H1 (cell line): ENCODE results near the gene PTPRT. TPM values are rescaled to one million over a fixed set of nuclear protein-coding genes. Genes with fewer than 3 reads are reported as not detected.

Experiments
- CTCF ChIA-PET: fragments of 300-600 bp; sonication (Branson Sonifier 250); formaldehyde crosslinking; loops from one replicate; lab custom pipeline; 2021; ENCODE audit not compliant: partially characterized antibody; lab: Charles Lee
- POLR2A ChIA-PET: fragments of 300-600 bp; sonication (Branson Sonifier 250); formaldehyde crosslinking; loops from one replicate; lab custom pipeline; 2021; ENCODE audit warnings: inconsistent platforms; ENCODE audit not compliant: partially characterized antibody; lab: Charles Lee
- DNase-seq, 2 experiments: peaks; one replicate each; pipeline versions ENCODE4 v3.0.0 to v3.0.0-alpha.2; 2010 to 2022; ENCODE audit warnings: low spot score in 2 of 2, low read depth in 1 of 2, mixed read lengths in 1 of 2
- FAIRE-seq: peaks from 2 replicates; lab custom pipeline; 2011; peaks lifted over from hg19 to GRCh38; lab: Jason Lieb, UNC
- H2AFZ ChIP-seq: 2 replicates; pipeline ENCODE4 v1.8.1; 2012; ENCODE audit warnings: low read length, inconsistent platforms
- H2AK5ac ChIP-seq: 2 replicates; pipeline ENCODE4 v1.6.1; 2013; ENCODE audit warnings: low read depth, low read length
- H2BK120ac ChIP-seq: replicated peaks from 2 replicates; pipeline ENCODE3; 2013; ENCODE audit warnings: low read depth, low read length, inconsistent platforms
- H2BK12ac ChIP-seq: 2 replicates; pipeline ENCODE4 v1.6.1; 2013; ENCODE audit warnings: low read depth, low read length
- H2BK15ac ChIP-seq: 2 replicates; pipeline ENCODE4 v1.6.1; 2013; ENCODE audit warnings: low read length
- H2BK20ac ChIP-seq: 2 replicates; pipeline ENCODE4 v1.6.1; 2013; ENCODE audit warnings: low read length
- H2BK5ac ChIP-seq: 2 replicates; pipeline ENCODE4 v1.6.1; 2013; ENCODE audit warnings: low read depth, low read length
- H3K14ac ChIP-seq: 2 replicates; pipeline ENCODE4 v1.6.1; 2013; ENCODE audit warnings: inconsistent platforms; ENCODE audit not compliant: insufficient read length
- H3K18ac ChIP-seq: 2 replicates; pipeline ENCODE4 v1.6.1; 2013; ENCODE audit warnings: low read length; ENCODE audit errors: extremely low read depth
- H3K23ac ChIP-seq: 2 replicates; pipeline ENCODE4 v1.6.1; 2013; ENCODE audit warnings: inconsistent platforms; ENCODE audit not compliant: insufficient read length
- H3K23me2 ChIP-seq: 2 replicates; pipeline ENCODE4 v1.6.1; 2013; ENCODE audit warnings: low read depth, low read length
- H3K27ac ChIP-seq: 2 replicates; pipeline ENCODE4 v1.6.1; 2011; ENCODE audit warnings: low read depth, low read length, inconsistent platforms
- H3K27me3 ChIP-seq, 4 experiments: replicated peaks in 1 of 4; 1 replicate in 1 of 4; 2 replicates in 3 of 4; pipeline versions ENCODE4 v1.6.1 to v1.8.1; 2011 to 2013; ENCODE audit warnings: low read length in 3 of 4, mild to moderate bottlenecking in 3 of 4, inconsistent platforms in 2 of 4, mixed read lengths in 2 of 4, moderate library complexity in 1 of 4; ENCODE audit not compliant: control insufficient read depth in 3 of 4, insufficient read depth in 3 of 4; ENCODE audit errors: extremely low read depth in 1 of 4
- H3K36me3 ChIP-seq, 4 experiments: 2 replicates each; pipeline versions ENCODE4 v1.6.1 to v1.8.1; 2011 to 2013; ENCODE audit warnings: mild to moderate bottlenecking in 4 of 4, low read length in 3 of 4, moderate library complexity in 2 of 4, control low read depth in 1 of 4, inconsistent platforms in 1 of 4; ENCODE audit not compliant: insufficient read depth in 4 of 4, control insufficient read depth in 2 of 4
- H3K4ac ChIP-seq: replicated peaks from 2 replicates; pipeline ENCODE3; 2013; ENCODE audit warnings: low read length, low read depth, mixed read lengths, inconsistent platforms; ENCODE audit not compliant: insufficient read length
- H3K4me1 ChIP-seq, 4 experiments: replicated peaks in 1 of 4; 1 replicate in 1 of 4; 2 replicates in 3 of 4; pipeline versions ENCODE4 v1.6.1 to v1.8.1; 2011 to 2013; ENCODE audit warnings: low read length in 3 of 4, inconsistent platforms in 2 of 4, mixed read lengths in 1 of 4; ENCODE audit not compliant: insufficient read depth in 4 of 4, control insufficient read depth in 3 of 4
- H3K4me2 ChIP-seq, 2 experiments: 2 replicates each; pipeline versions ENCODE4 v1.6.1 to v1.8.1; 2011 to 2013; ENCODE audit warnings: low read depth in 2 of 2, low read length in 2 of 2, control low read depth in 1 of 2, inconsistent platforms in 1 of 2, mild to moderate bottlenecking in 1 of 2; ENCODE audit not compliant: insufficient read depth in 1 of 2
- H3K4me3 ChIP-seq, 4 experiments: fragments of 200-600, 300-600 bp in 1 of 4; sonication (generic), shearing (Covaris generic), sonication (Bioruptor Twin) in 1 of 4; 2 replicates each; pipeline versions ENCODE4 v1.5.1 to v1.8.1; 2011 to 2016; ENCODE audit warnings: low read length in 4 of 4, low read depth in 3 of 4, control low read depth in 2 of 4, inconsistent platforms in 2 of 4, mild to moderate bottlenecking in 2 of 4, mixed read lengths in 1 of 4, moderate library complexity in 1 of 4; ENCODE audit not compliant: insufficient read depth in 2 of 4; ENCODE audit errors: extremely low read depth in 1 of 4
- H3K56ac ChIP-seq: replicated peaks from 2 replicates; pipeline ENCODE3; 2013; ENCODE audit warnings: low read depth, mild to moderate bottlenecking, mixed read lengths, low read length, inconsistent platforms; ENCODE audit not compliant: insufficient read length
- H3K79me1 ChIP-seq: 2 replicates; pipeline ENCODE4 v1.6.1; 2013; ENCODE audit warnings: low read depth, low read length, control low read depth
- H3K79me2 ChIP-seq, 2 experiments: 2 replicates each; pipeline versions ENCODE4 v1.6.1 to v1.8.1; 2012 to 2013; ENCODE audit warnings: low read length in 2 of 2, mild to moderate bottlenecking in 2 of 2, inconsistent platforms in 1 of 2; ENCODE audit not compliant: insufficient read depth in 2 of 2, control insufficient read depth in 1 of 2
- H3K9ac ChIP-seq, 4 experiments: replicated peaks in 1 of 4; 1 replicate in 1 of 4; 2 replicates in 3 of 4; pipeline versions ENCODE4 v1.6.1 to v1.8.1; 2011 to 2013; ENCODE audit warnings: low read depth in 3 of 4, low read length in 3 of 4, control low read depth in 2 of 4, mild to moderate bottlenecking in 2 of 4, moderate library complexity in 2 of 4, inconsistent platforms in 1 of 4; ENCODE audit errors: extremely low read depth in 1 of 4
- H3K9me3 ChIP-seq, 2 experiments: 2 replicates each; pipeline versions ENCODE4 v1.6.1 to v1.8.1; 2012 to 2013; ENCODE audit warnings: mild to moderate bottlenecking in 2 of 2, moderate library complexity in 2 of 2, control low read depth in 1 of 2, inconsistent platforms in 1 of 2, low read depth in 1 of 2, low read length in 1 of 2, mixed read lengths in 1 of 2; ENCODE audit not compliant: insufficient read depth in 2 of 2
- H4K20me1 ChIP-seq, 2 experiments: replicated peaks in 1 of 2; 2 replicates each; pipeline versions ENCODE3 to v1.8.1; 2011 to 2013; ENCODE audit warnings: inconsistent platforms in 2 of 2, low read length in 2 of 2, mild to moderate bottlenecking in 1 of 2; ENCODE audit not compliant: insufficient read depth in 2 of 2, control insufficient read depth in 1 of 2
- H4K5ac ChIP-seq: 2 replicates; pipeline ENCODE4 v1.6.1; 2013; ENCODE audit warnings: low read length, low read depth, mixed read lengths, inconsistent platforms; ENCODE audit not compliant: insufficient read length
- H4K8ac ChIP-seq: 2 replicates; pipeline ENCODE4 v1.8.0; 2013; ENCODE audit warnings: mild to moderate bottlenecking, moderate library complexity, low read length, inconsistent platforms; ENCODE audit not compliant: insufficient read depth; ENCODE audit errors: extremely low read depth
- H4K91ac ChIP-seq: replicated peaks from 2 replicates; pipeline ENCODE3; 2013; ENCODE audit warnings: low read length, mixed read lengths, inconsistent platforms; ENCODE audit not compliant: insufficient read length
- CBX5 ChIP-seq: fragments of 300-800, 300-1000 bp; sonication (generic); IDR thresholded peaks from 2 replicates; pipeline ENCODE4 v1.7.1; 2016; ENCODE audit warnings: antibody characterized with exemption, low read length, low read depth
- CEBPB ChIP-seq: IDR thresholded peaks from 2 replicates; pipeline ENCODE4 v1.6.1; 2012; ENCODE audit warnings: low read depth, low read length
- EGR1 ChIP-seq: IDR thresholded peaks from 2 replicates; pipeline ENCODE4 v1.6.1; 2011; ENCODE audit warnings: low read depth, low read length, borderline replicate concordance
- HDAC2 ChIP-seq, 2 experiments: fragments of 300-600 bp in 1 of 2; sonication (generic) in 1 of 2; IDR thresholded peaks; 2 replicates each; pipeline ENCODE4 v1.6.1; 2011 to 2012; ENCODE audit warnings: low read depth in 2 of 2, low read length in 2 of 2, mild to moderate bottlenecking in 2 of 2, moderate library complexity in 2 of 2, borderline replicate concordance in 1 of 2, inconsistent platforms in 1 of 2
- JUND ChIP-seq: IDR thresholded peaks from 2 replicates; pipeline ENCODE4 v1.6.1; 2011; ENCODE audit warnings: mild to moderate bottlenecking, improper control_type of control experiment, low read length
- NANOG ChIP-seq: IDR thresholded peaks from 2 replicates; pipeline ENCODE4 v1.6.1; 2011; ENCODE audit warnings: low read length, low read depth, mild to moderate bottlenecking, inconsistent platforms; ENCODE audit not compliant: insufficient read depth, poor library complexity, severe bottlenecking
- PHF8 ChIP-seq: fragments of 200-600 bp; sonication (generic); conservative IDR thresholded peaks from 2 replicates; pipeline ENCODE4 v1.7.1; 2012; ENCODE audit warnings: low read depth, mild to moderate bottlenecking, inconsistent platforms, low read length, moderate library complexity
- RBBP5 ChIP-seq: IDR thresholded peaks from 2 replicates; pipeline ENCODE4 v1.7.1; 2012; ENCODE audit warnings: low read depth, mild to moderate bottlenecking, inconsistent platforms, low read length, moderate library complexity, borderline replicate concordance
- RFX5 ChIP-seq: IDR thresholded peaks from 2 replicates; pipeline ENCODE4 v1.6.1; 2011; ENCODE audit warnings: low read depth, low read length, improper control_type of control experiment, borderline replicate concordance
- TAF1 ChIP-seq: IDR thresholded peaks from 2 replicates; pipeline ENCODE4 v1.6.1; 2011; ENCODE audit warnings: mild to moderate bottlenecking, low read depth, low read length
- TCF12 ChIP-seq: IDR thresholded peaks from 2 replicates; pipeline ENCODE4 v1.6.1; 2011; ENCODE audit warnings: low read depth, mild to moderate bottlenecking, low read length
- TEAD4 ChIP-seq: IDR thresholded peaks from 2 replicates; pipeline ENCODE4 v1.6.1; 2012; ENCODE audit warnings: low read depth, low read length, inconsistent platforms, mixed read lengths
- WGBS, 2 experiments: shearing (Covaris generic) in 1 of 2; methylation state at CpG; one replicate each; pipeline versions ENCODE4 v1.1.6 to v1.1.7; 2013 to 2015; ENCODE audit warnings: low lambda C conversion rate in 2 of 2, mixed read lengths in 2 of 2, inconsistent platforms in 1 of 2, low coverage in 1 of 2, missing lambda C conversion rate in 1 of 2; ENCODE audit not compliant: insufficient replicate concordance in 2 of 2, insufficient coverage in 1 of 2, insufficient read length in 1 of 2; ENCODE audit errors: extremely low coverage in 1 of 2, missing lambda C conversion rate in 1 of 2; 5-methylcytosine and 5-hydroxymethylcytosine counted together
- polyA plus RNA-seq, 7 experiments: library from polyadenylated mRNA; depleted of rRNA in 3 of 7; stranded (reverse) in 5 of 7; unstranded in 2 of 7; fragments of >200 nt in 5 of 7; fragments of 200-250 nt in 2 of 7; gene quantifications; 1 replicate in 5 of 7; 2 replicates in 1 of 7; 4 replicates in 1 of 7; pipeline versions ENCODE4 v1.2.1 to v1.2.3, GENCODE V29; 2011 to 2013; ENCODE audit warnings: missing spikeins in 2 of 7, mixed read lengths in 2 of 7
- total RNA-seq: library from RNA; stranded (reverse); fragmentation: NEBNext Ultra II Directional; extraction: Animal tissue kit (Norgen Biotek cat#: 25700); gene quantifications from 2 replicates; pipeline ENCODE4 v1.2.1, GENCODE V29; 2021

The PTPRT gene
- total and polyA plus RNA-seq, 2 of the 8 experiments (the other 6 are each of a cell fraction or from before 2014, with no cell fraction given) = 0.33 to 1.8 TPM

- H3K27me3 ChIP-seq = no peaks in the 10 kb centered on the region
- FAIRE-seq (no peak), DNase-seq (no peak)
- H3K79me1 ChIP-seq = no peaks in the 10 kb centered on the region
- no peak overlapping the region for H4K91ac ChIP-seq
- 86% methylated on average over 1 of the region's 1 CpG; no CpG with 5 or more reads in 1 of the 2 experiments for WGBS, 2 experiments
- H2BK120ac ChIP-seq = no peak overlapping the region
- ChIA-PET CTCF (interaction anchor here (0.7 to 1.1 kb wide), 2 partner anchors 85 to 1794 kb away, joined by 3 read pairs; no protein-coding TSS in a partner anchor), POLR2A (interaction anchor here (0.6 kb wide), 1 partner anchor 20 kb away, joined by 4 read pairs; no protein-coding TSS in a partner anchor)
- H3K9me3 ChIP-seq = no peaks in the 10 kb centered on the region
- no peak overlapping the region for H3K9ac ChIP-seq
- no peak overlapping the region for H2BK5ac ChIP-seq
- H3K14ac ChIP-seq = no peak overlapping the region
- H4K5ac ChIP-seq = no peak overlapping the region
- no peaks in the 10 kb centered on the region for H4K20me1 ChIP-seq
- no peak overlapping the region for H4K8ac ChIP-seq
- no peak overlapping the region for H3K56ac ChIP-seq
- H2AK5ac ChIP-seq = no peak overlapping the region
- no peak overlapping the region for H2AFZ ChIP-seq
- H3K23ac ChIP-seq = no peak overlapping the region
- no peak overlapping the region for H3K27ac ChIP-seq
- H3K18ac ChIP-seq = no peak overlapping the region
- H3K4me2 ChIP-seq = no peak overlapping the region
- no peaks in the 10 kb centered on the region for H3K4me1 ChIP-seq
- no peak overlapping the region for H3K4me3 ChIP-seq
- H2BK15ac ChIP-seq = no peak overlapping the region
- H2BK12ac ChIP-seq = no peak overlapping the region
- H3K36me3 ChIP-seq = no peaks in the 10 kb centered on the region
- H3K4ac ChIP-seq = no peak overlapping the region
- H3K79me2 ChIP-seq = no peaks in the 10 kb centered on the region
- H3K23me2 ChIP-seq = no peaks in the 10 kb centered on the region
- H2BK20ac ChIP-seq = no peak overlapping the region
- TF ChIP-seq RBBP5 (no peak), CEBPB (no peak), NANOG (no peak), EGR1 (no peak), HDAC2 (IDR thresholded peaks at IDR 0.05; ENCODE audit: borderline replicate concordance in 1 of 2, low read depth in 2 of 2, low read length in 2 of 2) (no peak), CBX5 (no peak), TAF1 (no peak), JUND (no peak), PHF8 (no peak), RFX5 (no peak), TCF12 (no peak), TEAD4 (no peak)
These were observed 333.8 kb downstream of the PTPRT start for GRCh38 chr20:42855896-42856295.
